ENCODE measurements around the gene CUX1.
"Not testable (repeated sequence)": the region's sequence is repeated elsewhere in the genome, so short reads cannot be mapped to it uniquely, and the experiment has no call there.

CUX1 gene

DNA sequence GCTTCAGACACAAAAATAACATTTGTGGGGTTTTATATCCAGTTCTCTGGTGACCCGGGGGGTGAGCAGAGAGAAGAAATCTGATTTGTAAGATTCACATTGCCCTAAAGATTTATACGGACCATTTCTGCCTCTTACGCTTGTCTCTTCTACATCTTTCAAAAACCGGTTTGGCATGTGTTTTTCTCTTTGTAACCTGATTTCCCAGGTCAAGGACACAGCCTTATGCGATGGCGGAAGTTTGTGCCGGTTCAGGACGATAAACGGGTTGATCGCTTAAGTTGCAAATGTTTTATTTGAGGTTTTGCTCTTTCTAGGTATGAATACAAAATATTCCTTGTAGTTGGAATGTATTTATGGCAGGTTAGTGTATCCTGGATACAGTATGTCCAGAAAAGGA, 407.6 kb downstream of the CUX1 start:
- H3K4me3 ChIP-seq (ENCODE audit: low read depth, low read length) = no peak overlapping the region
- TF ChIP-seq, protein P1, sequence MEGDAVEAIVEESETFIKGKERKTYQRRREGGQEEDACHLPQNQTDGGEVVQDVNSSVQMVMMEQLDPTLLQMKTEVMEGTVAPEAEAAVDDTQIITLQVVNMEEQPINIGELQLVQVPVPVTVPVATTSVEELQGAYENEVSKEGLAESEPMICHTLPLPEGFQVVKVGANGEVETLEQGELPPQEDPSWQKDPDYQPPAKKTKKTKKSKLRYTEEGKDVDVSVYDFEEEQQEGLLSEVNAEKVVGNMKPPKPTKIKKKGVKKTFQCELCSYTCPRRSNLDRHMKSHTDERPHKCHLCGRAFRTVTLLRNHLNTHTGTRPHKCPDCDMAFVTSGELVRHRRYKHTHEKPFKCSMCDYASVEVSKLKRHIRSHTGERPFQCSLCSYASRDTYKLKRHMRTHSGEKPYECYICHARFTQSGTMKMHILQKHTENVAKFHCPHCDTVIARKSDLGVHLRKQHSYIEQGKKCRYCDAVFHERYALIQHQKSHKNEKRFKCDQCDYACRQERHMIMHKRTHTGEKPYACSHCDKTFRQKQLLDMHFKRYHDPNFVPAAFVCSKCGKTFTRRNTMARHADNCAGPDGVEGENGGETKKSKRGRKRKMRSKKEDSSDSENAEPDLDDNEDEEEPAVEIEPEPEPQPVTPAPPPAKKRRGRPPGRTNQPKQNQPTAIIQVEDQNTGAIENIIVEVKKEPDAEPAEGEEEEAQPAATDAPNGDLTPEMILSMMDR (IDR thresholded peaks at IDR 0.05; ENCODE audit: low read depth, low read length, missing control alignments) = no peak
- DNase-seq (ENCODE audit: low read depth) = no peak

DNA sequence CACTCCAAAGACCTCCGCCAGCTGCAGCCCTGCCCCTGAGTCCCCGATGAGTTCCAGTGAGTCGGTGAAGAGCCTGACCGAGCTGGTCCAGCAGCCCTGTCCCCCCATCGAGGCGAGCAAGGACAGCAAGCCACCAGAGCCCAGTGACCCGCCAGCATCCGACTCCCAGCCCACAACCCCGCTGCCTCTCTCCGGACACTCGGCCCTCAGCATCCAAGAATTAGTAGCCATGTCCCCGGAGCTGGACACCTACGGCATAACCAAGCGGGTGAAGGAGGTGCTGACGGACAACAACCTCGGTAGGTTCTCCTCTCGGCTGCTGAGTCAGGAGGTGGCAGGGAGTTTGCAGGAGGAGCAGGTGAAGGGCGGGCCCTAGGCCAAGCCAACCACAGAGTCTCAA, 409.9 kb downstream of the CUX1 start:
- TF ChIP-seq, protein P1 (IDR thresholded peaks at IDR 0.05; ENCODE audit: low read depth, low read length, missing control alignments) = no peak
- DNase-seq (ENCODE audit: low read depth) = no peak
- H3K4me3 ChIP-seq (ENCODE audit: low read depth, low read length) = no peak overlapping the region

DNA sequence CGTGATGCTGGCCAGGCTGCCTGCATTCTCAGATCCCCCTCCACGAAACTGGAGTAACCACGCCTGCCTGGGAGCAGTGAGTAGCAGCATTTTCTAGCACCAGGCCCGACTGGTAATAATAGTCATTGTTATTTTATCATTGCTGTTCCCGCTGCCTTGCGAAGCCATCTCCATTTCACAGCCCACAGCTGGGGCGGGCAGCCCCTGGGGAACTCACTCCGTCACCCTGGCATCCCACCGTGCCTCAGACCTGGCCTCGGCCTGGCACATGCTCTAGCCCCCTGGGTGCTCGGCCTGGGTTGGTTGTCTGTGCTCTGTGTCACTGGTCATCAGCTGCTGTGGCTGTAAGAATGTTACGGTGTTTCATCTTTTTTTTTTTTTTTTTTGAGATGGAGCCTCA, 411.5 kb downstream of the CUX1 start:
- H3K4me3 ChIP-seq (ENCODE audit: low read depth, low read length) = no peak overlapping the region
- TF ChIP-seq, protein P1 (IDR thresholded peaks at IDR 0.05; ENCODE audit: low read depth, low read length, missing control alignments) = no peak
- no peak for DNase-seq (ENCODE audit: low read depth)

DNA sequence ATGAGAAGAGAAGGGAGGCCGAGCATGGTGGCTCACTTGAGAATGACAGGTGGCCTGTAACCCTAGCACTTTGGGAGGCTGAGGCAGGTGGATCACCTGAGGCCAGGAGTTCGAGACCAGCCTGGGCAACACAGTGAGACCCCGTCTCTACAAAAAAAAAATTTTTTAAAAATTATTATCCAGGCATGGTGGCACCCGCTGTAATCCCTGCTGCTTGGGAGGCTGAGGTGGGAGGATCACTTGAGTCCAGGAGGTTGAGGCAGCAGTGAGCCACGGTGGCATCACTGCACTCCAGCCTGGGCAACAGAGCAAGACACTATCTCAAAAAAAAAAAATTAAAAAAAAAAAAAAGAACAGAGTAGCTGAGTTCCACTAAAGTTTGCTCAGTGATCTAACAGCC, 412.7 kb downstream of the CUX1 start:
- not testable (repeated sequence) for H3K4me3 ChIP-seq (ENCODE audit: low read depth, low read length); DNase-seq (ENCODE audit: low read depth)

DNA sequence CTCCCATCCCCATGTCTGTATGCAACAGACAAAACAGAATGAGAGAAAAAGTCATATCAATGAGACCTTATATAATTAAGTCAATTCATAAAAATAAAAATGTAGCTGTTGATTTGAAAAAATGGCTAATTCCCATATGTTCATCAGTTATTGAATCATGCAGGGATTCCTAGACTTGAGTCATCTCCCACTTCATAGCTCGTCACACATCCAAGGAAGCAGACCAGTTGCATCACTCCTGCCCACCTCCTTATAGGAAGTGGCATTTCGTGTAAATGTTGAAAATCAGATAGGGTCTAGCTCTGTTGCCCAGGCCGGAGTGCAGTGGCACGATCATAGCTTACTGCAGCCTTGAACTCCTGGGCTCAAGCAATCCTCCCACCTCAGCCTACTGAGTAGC, 413.2 kb downstream of the CUX1 start:
- TF ChIP-seq, protein P1 (IDR thresholded peaks at IDR 0.05; ENCODE audit: low read depth, low read length, missing control alignments) = no peak
- no peak for DNase-seq (ENCODE audit: low read depth)
- no peak overlapping the region for H3K4me3 ChIP-seq (ENCODE audit: low read depth, low read length)

DNA sequence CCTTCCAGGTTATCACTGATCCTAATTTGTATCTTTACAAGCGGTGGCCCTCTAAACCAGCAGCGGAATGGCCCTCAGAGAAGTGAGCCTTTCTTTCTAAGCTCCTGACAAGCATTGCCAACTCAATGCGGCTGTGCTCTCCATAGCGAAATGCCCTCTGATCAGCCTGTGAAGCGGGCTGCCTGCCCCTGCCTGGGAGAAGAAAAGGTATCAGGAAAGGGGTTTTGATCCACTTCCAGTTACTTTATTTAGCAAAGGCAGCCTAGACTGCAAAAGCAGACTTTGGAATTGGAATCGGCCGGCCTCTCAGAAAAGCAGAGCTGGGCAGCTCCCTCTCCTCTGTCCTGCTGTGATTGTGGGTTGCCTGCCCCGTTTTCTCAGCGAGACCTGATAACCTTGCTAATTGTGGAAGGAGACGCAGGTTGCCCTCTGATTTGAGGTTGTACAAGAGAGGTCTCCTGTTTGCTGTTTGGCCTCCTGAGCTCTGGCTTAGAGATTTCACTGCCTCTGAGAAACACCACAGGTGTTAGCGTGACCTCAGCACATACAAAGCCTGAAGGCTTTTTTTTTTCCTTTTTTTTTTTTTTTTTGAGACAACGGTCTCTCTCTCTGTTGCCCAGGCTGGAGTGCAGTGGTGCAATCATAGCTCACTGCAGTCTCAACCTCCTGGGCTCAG, 415.3 kb downstream of the CUX1 start:
- DNase-seq (ENCODE audit: low read depth) = no peak
- no peak overlapping the region for H3K4me3 ChIP-seq (ENCODE audit: low read depth, low read length)
- TF ChIP-seq, protein P1 (IDR thresholded peaks at IDR 0.05; ENCODE audit: low read depth, low read length, missing control alignments) = no peak

DNA sequence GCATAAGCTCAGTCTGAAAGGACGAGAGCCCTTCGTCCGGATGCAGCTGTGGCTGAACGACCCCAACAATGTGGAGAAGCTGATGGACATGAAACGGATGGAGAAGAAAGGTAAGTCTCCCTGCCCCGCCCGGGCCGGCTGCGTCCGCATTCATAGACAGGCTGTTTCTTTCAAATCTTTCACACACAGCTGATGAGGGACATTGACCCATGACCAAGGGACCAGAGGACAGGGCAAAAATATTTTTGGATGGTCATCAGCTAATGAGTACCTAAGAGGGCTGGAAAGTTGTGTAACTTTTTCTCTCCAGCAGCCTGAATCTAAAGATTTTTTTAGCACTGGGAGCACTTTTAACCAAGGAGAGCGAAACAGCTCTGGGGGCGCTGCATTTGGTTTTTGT, 416.7 kb downstream of the CUX1 start:
- TF ChIP-seq, protein P1 (IDR thresholded peaks at IDR 0.05; ENCODE audit: low read depth, low read length, missing control alignments) = no peak
- DNase-seq (ENCODE audit: low read depth) = no peak
- no peak overlapping the region for H3K4me3 ChIP-seq (ENCODE audit: low read depth, low read length)

Data from GM12864 (cell line).